NCI-H1417 (cell line): Measurements from ENCODE around the gene SLC22A13.
"Not testable (repeated sequence)": the region's sequence is repeated elsewhere in the genome, so short reads cannot be mapped to it uniquely, and the experiment has no call there.

ENCODE experiments used
- DNase-seq, 3 experiments: peaks; one replicate each; lab custom pipeline; 2025; lab: John Stamatoyannopoulos, UW

SLC22A13 gene

DNA sequence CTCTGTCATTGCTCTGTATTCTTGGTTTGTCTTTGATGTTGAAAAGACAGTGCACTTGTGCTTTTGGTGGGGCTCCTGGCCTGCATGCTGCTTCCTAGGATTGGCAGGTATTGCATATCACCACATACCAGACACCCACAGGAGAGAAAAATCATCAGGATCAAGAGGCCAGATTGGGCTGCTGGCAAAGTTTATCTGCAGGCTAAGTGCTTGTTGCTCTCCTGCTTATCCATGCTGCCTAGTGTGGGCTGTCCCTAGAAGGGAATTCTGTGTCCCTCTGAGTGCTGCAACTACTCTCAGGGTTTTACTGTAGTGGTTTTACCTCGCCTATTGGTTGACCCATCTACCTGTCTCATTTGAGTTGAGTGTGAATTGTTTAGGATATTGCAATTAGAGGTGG, 833 bp upstream of the SLC22A13 start:
- DNase-seq, result no peak

DNA sequence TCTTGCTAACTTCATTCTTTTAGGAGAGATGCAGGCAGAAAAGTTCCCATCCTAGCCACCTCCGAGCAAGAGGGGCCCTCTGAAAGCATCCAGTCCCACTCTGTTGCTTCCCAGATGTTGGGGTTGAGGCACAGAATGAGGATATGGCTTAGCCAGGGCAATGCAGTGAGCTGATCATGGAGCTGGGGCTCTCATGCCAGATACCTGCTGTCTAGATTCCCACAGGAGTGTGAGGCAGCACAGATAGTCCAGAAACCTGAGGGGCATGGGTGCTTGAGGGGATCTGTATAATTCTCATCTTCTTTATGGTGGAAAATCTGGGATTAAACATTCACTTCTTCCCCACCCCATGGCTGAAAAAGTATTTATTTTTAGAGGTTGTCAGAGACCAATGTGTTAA, 1.2 kb downstream of the SLC22A13 start:
- no peak for DNase-seq

DNA sequence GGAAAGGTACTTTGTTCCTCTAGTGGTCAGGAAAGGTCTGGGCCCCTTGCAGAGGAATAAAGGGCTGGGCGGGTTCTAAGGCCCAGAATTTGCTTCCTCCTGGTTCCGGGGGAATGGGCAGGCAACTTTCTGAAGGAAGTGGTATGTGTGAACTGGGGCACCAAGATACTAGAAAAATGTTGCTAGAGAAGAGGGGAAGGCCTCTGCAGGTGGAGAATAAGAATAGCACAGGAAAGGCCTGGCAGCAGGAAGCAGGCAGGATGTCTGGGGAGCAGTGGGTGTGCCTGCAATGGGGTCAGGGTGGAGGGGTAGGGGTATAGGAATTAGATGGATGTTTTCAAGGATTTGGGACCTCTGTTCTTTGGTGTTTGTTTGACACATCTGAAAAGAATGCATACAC, 2.0 kb downstream of the SLC22A13 start:
- no peak for DNase-seq

DNA sequence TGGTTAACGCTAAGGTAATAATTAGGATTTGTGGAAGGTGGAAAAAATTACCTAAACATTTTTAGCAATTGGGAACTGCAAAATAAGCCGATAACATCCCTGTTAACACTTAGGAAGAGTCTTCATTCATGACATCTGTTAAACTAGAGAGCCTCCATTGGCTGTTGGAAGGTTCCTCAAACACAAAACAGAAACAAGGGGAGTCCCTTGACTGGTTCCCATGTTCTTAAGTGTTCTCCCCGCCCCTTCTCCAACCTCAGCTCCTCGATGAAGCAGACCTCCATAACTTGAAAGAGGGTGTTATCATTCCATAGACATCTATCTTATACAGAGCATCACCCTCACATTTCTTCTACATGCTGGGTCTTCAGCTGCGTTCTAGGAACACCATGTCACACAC, 2.5 kb downstream of the SLC22A13 start:
- DNase-seq, result no peak

DNA sequence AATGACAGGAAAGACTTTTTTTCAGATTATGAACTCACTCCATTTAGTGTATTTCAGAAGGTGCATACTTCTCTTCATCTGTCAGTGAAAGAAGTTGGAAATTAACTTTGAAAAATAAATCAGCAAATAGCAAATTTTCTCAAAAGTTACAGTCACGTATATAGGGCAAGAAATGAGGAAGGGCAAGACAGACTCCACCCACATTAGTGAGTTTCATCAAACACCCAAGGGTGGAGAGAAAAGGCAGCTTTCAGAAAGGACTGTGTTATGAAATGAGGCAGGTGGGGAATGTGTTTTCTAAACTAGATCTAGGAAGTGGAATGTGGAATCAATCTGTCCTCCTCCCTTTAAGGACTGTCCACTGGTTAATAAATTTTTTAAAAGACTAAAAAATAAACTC, 2.9 kb downstream of the SLC22A13 start:
- no peak for DNase-seq

DNA sequence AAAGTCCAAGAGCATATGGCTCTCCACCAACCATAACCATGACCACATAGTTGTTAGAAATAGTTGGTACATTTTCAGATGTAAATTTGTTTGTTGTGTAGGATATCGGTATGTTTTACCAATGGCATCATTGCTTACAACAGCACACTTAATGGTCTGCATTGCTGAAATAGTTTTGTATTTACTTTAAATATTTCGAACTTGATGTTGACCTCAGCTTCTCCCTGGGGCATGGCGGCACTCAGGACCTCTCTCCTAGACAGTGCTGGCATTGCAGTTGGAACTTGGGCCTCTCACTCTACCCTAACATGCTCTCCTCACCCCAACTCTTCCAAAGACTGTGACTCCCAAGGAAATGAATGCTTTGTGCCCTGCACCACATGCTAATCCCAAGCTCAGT, 5.0 kb downstream of the SLC22A13 start:
- DNase-seq, result no peak

DNA sequence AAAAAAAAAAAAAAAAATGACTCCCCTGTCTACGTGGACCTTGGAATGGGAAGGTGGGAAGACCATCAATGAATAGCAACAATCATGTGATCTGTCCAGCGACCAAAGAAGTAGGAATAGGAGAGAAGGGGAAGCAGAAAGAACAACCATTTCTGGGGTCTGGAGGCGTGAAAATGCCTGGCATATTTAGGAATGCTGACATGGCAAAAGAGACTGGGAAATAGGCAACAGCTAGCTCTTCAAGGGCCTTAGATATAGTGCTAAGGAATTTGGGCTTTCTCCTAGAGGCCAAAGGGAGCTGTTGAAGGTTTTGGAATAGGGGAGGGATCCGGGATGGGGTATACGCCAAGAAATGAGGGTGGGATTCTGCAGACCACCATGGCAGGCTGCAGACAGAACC, 5.9 kb downstream of the SLC22A13 start:
- no peak for DNase-seq

DNA sequence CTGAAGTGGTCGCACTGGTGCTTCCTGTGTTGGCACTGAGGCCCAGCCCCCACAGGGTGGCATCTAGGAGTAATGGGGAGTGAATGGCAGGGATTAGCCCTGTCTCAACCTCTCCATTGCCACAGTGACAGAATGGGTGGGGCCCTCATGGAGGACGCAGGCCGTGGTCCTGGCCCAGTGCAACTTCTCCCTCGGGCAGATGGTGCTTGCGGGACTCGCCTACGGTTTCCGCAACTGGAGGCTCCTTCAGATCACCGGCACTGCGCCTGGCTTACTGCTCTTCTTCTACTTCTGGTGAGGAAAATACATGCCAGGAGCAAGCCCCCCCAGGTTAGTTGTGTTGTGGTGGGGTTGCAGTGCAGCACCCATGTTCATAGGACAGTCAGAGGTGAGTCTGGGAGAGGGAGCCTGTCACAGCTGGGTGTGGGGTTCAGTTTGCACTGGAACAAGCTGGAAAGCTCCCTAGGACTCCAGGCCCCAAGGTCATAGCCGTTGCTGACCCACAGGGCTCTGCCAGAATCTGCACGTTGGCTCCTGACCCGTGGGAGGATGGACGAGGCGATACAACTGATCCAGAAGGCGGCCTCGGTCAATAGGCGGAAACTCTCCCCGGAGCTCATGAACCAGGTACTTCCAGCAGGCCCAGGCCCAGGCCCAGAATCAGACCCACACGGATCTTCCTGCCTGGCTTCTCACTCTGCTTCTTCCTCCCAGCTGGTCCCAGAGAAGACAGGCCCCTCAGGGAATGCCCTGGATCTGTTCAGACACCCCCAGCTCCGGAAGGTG, 9.4 kb downstream of the SLC22A13 start:
- no peak for DNase-seq

DNA sequence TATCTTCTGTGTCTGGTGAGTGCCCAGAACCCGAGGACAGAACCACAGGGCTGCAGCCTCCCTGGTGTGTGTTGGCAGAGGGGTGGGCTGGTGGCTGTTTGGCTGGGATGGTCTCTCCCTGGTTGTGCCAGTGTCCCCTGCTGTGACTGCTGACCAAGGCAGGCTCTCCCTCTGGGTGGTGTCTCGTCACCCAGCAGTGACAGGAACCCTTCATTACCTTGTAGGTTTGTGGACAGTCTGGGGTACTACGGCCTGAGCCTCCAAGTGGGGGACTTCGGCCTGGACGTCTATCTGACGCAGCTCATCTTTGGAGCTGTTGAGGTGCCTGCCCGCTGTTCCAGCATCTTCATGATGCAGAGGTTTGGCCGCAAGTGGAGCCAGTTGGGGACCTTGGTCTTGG, 10.0 kb downstream of the SLC22A13 start:
- no peak for DNase-seq

DNA sequence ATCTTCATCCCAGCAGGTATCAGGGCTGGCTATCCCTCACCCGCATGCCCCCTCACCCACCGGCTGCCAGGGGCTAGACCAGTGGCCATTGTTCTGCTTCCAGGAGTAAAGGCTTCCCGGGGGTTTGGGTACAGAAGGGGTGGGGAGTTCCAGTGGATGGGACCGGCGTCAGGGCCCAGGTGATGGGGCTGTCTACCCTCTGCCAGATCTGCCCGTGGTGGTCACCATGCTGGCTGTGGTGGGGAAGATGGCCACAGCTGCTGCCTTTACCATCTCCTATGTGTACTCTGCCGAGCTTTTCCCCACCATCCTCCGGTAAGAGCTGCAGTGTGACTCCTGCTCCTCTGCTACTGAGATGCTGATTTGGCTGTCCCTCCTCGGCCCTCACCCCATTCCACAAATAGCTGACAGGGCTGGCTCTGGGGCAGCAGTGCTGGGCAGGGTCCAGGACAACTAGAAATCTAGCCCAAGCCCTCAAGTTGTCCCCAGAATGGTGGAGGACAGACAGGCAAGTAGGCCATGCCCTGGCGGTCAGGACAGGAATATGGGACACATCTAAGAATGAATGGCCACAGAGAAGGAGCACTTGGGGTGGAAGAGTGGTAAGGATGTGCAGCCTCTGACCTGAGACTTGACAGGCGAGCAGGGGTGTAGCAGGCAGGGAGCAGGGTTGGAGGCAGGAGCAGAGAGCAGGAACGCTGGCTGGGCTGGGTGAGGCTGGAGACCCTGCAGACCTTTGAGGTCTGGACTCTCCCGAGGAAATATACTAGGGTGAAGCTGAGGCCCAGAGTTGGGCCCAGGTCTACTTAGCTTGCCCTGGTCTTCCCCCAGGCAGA, 10.7 kb downstream of the SLC22A13 start:
- no peak for DNase-seq

DNA sequence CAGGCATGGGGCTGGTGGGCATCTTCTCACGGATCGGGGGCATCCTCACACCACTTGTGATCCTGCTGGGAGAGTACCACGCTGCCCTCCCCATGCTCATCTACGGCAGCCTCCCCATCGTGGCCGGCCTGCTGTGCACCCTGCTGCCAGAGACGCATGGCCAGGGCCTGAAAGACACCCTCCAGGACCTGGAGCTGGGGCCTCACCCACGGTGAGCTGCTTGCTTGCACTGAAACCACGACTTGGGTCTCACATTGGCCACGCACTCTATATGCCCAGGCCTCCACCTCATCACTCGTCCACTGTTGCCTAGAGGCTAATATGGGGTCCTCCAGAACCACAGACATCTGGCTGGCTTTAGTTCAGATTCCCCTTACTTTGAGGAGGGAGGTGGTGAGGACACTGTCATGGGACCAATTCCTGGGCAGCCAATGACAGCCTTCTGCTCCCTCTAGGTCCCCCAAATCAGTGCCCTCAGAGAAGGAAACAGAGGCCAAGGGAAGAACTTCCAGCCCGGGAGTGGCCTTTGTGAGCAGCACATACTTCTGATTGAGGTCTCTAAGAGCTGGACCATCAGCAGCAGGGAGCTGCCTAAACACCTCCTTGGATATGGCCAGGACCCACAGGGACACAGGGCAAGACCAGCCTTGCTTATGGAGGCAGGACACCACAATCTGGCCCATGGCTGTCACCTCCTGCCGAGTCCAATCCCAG, 11.5 kb downstream of the SLC22A13 start:
- DNase-seq, result no peak

DNA sequence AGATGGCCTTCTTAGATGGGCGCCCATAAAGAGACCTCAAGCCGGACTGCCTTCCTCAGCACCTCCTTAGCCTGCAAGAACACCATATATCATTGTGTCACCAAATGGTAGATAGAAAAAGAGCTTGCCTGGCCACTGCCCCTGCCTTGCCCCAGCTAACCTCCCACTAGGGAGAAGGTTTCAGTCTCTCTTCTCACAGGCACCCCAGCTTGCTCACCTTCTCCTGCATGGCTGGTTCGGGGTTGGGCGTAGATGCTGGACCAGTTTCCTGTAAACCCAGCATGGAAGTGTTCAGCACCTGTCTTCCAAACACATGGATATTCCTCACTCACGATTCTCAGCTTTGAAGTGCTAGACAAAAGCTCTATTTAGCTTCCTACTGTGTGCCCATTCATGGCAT, 13.2 kb downstream of the SLC22A13 start:
- no peak for DNase-seq

DNA sequence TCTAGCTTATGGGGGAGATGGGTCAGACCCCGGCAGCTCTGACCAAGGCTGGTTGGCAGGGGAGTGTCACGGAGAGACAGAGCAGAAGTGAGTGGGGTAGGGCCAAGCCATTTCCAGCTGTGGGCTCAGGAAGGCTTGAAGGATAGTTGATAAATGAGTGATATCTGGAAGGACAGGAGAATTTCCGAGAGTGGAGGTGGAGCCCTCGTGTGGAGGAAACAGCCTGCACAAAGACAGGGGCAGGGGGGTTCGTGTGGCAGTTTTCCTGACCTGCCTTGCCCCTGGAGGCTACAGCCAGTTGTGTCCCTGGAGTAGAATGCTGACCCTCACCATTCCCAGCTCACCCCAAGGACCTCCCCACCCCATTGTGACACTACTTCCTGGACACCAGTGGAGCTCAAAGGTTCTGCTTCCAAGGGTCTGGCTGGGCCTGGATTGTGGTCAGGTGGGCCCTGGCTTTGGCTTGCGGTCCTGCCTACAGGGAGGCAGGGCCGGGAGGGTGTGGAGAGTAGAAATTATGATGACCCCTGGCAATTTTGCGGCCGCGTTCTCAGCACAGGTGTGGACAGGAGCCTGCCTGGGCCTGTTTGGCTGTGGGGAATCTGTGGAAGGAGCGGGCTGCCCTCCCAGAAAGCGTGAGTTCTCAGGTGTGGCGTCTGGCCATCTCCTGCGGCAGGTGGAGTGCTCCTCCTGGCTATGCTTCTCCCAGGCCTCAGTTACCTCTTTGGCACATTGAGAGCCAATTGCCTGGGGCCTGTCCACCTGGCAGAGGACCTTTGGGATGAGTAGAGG, 16.5 kb downstream of the SLC22A13 start, which contains the start of gene SLC22A14:
SLC22A14 (plus strand) TSS at position 400 of the 792 bp plus-strand sequence. CDS start 23,733 bp downstream, outside the sequence.
- DNase-seq, result no peak

DNA sequence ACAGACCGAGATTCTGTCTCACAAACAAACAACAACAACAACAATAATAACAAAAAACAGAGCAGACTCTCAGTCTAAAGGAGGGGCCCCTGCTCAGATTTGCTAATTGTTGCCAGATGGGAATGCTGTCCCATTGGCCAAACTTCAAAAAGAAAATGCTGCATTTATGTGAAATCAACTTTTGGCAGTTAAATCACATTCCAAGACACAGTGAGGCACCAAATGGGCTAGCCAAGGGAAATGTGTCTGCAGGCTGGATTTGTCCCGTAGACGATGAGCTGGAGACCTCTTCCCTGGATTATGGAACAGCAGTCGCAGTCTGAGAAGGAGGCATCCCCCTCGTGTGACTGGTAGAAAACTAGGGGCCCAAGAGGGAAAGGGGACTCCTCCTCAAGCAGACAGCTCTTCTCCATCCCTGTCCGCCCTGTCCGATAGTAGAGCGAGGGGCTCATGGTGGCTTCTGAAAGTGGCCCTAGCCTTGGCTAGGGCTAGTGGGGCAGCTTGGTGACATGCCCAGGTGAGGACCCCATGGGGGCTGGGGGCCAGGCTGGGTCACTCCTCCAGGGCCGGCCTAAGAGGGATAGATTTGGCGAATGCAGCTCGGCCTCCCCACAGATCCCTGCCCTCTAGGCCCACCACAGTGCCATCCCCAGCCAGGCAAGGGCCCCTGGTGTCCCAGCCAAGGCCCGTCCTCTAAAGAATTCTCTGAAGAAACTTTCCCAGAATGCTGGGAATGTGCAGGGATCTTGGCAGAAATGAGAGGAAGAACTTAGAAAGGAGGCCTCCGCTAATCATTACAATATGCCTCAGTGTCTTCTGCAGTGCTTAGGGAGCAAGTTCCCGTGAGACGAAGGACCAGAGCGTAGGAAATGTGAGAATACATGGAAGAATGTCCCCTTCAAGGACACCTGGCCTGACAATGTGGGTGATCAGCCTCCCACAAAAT, 18.5 kb downstream of the SLC22A13 start:
- no peak for DNase-seq

DNA sequence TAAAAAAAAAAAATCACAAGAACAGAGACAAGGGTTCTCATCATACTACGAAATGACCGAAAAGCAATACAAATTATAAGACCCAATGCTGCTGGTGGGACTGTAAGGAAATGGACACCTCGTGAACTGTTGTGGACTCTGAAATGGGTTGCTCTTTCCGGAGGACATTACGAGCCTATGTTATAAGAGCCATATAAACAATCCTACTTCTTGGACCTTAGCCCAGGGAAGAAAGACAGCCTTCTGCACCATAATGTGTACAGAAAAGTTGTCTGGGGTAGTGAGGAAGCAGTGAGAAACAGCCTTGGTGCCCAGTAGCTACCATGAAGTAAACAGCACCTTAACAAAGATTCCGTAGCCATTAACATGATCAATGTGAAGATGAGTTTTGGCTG, 19.1 kb downstream of the SLC22A13 start:
- no peak for DNase-seq

DNA sequence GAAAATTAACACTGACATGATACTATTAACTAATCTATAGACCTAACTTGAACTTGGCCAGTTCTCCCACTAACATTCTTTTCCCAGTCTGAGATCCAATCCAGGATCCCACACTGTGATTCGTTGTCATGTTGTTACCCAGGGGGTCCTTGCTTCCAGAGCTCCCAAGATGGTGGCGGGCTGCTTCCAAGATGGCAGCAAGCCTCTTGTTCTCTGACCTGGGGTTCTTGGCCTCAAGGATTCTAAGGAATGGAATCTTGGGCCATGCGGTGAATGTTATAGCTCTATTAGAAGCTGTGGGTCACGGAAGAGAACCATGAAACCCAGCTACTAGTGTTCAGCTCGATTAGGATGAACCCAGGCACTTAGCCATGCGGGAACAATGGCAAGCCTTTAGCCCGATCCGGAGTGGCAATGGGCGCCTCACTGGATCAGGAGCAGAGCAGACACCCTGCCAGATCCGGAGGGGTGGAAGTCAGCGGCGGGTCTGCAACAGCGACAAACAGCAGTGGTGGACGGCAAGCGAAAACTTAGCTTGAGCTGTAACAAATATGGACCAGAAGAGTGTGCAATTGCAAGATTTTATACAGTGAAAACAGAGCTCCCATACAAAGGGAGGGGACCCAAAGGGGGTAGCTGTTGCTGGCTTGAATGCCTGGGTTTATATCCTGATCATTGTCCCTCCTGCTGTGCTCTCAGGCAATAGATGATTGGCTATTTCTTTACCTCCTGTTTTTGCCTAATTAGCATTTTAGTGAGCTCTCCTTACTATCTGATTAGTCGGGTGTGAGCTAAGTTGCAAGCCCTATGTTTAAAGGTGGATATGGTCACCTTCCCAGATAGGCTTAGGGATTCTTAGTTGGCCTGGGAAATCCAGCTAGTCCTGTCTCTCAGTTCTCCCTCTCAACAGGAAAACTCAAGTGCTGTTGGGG, 23.9 kb downstream of the SLC22A13 start:
- DNase-seq, result not testable (repeated sequence)

DNA sequence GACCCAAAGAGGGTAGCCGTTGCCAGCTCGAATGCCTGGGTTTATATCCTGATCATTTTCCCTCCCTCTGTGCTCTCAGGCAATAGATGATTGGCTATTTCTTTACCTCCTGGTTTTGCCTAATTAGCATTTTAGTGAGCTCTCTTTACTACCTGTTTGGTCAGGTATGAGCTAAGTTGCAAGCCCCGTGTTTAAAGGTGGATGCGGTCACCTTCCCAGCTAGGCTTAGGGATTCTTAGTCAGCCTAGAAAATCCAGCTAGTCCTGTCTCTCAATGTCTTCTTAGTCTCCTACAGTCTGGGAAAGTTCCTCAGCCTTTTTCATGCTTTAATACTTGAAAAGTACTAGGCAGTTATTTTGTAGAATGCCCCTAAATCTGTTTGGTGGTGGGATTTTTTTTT, 31.4 kb downstream of the SLC22A13 start:
- not testable (repeated sequence) for DNase-seq

DNA sequence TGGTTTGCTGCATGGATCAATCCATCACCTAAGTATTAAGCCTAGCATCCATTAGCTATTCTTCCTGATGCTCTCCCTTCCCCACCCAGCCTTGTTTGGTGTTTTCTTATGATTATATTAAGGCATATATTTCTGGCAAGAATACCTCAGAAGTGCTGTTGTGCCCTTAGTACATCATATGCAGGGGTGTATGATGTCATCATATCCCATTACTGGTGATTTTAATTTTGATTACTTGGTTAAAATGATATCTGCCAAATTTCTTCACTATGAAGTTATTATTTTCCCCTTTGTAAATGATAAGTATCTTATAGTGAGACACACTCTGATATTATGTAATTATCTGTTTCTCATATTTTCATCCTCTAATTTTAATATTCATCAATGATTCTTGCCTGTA, 31.9 kb downstream of the SLC22A13 start:
- no peak for DNase-seq

DNA sequence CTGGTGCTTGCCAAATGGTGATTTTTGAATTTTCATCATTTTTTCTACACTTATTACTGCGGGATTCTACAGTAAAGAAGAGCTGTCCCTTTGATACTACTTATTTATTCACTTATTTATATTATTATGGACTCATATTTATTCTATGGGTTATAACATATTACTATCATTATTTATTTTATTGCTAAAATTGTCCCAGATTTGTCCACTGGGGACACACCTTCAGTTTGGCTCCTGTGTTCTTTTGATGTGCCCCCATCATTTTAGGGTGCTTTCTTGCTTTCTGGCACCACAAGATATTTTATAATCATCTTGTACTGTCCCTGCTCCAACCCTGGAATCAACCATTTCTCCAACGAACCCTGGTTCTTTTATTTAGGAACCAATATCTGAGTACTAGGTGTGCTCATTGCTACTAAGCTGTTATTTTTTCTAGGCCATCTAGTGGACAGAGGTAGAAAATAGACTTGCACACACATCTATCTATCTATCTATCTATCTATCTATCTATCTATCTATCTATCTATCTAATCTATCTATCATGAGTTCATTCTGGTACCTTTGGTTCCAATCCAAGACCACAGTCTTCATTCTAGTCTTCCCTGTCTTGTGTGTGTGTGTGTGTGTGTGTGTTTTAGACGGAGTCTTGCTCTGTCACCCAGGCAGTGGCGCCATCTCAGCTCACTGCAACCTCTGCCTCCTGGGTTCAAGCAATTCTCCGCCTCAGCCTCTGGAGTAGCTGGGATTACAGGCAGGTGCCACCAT, 32.5 kb downstream of the SLC22A13 start:
- peak in 1 of 3 experiments; percentile 3 for DNase-seq
